ENCODE measurements around the gene GNAI3. TPM values are rescaled to one million over a fixed set of nuclear protein-coding genes. Genes with fewer than 3 reads are reported as not detected.
A peak's percentile ranks its signal among the peaks of the same experiment; 100 is the strongest.

GNAI3 gene
- total RNA-seq, 2 experiments from 2014 or later = 5.1 to 5.4 TPM

GRCh38 chr1:109598655-109599054 is 50.2 kb downstream of the GNAI3 start:
- no peak for TF ChIP-seq CTCF (IDR thresholded peaks at IDR 0.05)
- Histone ChIP-seq H3K4me3 (ENCODE audit: low read length) (no peak overlapping the region), H3K4me1 (ENCODE audit: insufficient read depth, low read length) (peaks cover 2% of the 10 kb centered on the region), H3K27me3 (ENCODE audit: control insufficient read depth in 1 of 2, insufficient read depth in 2 of 2, low read length in 2 of 2) (no peaks in the 10 kb centered on the region), H3K36me3 (ENCODE audit: insufficient read depth, low read length) (peaks cover 10% of the 10 kb centered on the region), H3K9me3 (ENCODE audit: control insufficient read depth in 1 of 2, insufficient read depth in 1 of 2, low read length in 2 of 2) (no peaks in the 10 kb centered on the region), H3K27ac (ENCODE audit: low read depth in 1 of 2, low read length in 2 of 2) (no peak overlapping the region)
- POLR2A ChIA-PET = no interaction called here
- Mint-ChIP-seq H3K36me3 (ENCODE audit: low read depth) (peaks cover 32% of the 10 kb centered on the region), H3K4me3 (no peak overlapping the region), H3K4me1 (ENCODE audit: low read depth) (peaks cover 18% of the 10 kb centered on the region), H3K27me3 (no peaks in the 10 kb centered on the region), H3K27ac (no peak overlapping the region), H3K9me3 (no peaks in the 10 kb centered on the region)
- CTCF ChIA-PET = interaction anchor here (0.6 to 2.5 kb wide), 3 partner anchors 41 to 1302 kb away, joined by 3 to 7 read pairs (median 3); no protein-coding TSS in a partner anchor
- intact Hi-C loops (cut with DNase I, micrococcal nuclease) = no loop called here
- ATAC-seq (ENCODE audit: poor library complexity) (no peak), DNase-seq (peak in 1 of 14 experiments; percentile 15)

- no peak for TF ChIP-seq CTCF (IDR thresholded peaks at IDR 0.05)
- Histone ChIP-seq H3K36me3 (ENCODE audit: insufficient read depth, low read length) (peaks cover 3% of the 10 kb centered on the region), H3K27ac (ENCODE audit: low read depth in 1 of 2, low read length in 2 of 2) (no peak overlapping the region), H3K27me3 (ENCODE audit: control insufficient read depth in 1 of 2, insufficient read depth in 2 of 2, low read length in 2 of 2) (no peaks in the 10 kb centered on the region), H3K4me3 (ENCODE audit: low read length) (no peak overlapping the region), H3K4me1 (ENCODE audit: insufficient read depth, low read length) (peaks cover 2% of the 10 kb centered on the region), H3K9me3 (ENCODE audit: control insufficient read depth in 1 of 2, insufficient read depth in 1 of 2, low read length in 2 of 2) (no peaks in the 10 kb centered on the region)
- CTCF ChIA-PET = interaction anchor here (0.7 kb wide), 1 partner anchor 14 kb away, joined by 5 read pairs; no protein-coding TSS in a partner anchor
- no peaks in the 10 kb centered on the region for H3K9me3 Mint-ChIP-seq
- peak overlapping the region; percentile 71 for H3K27ac Mint-ChIP-seq
- DNase-seq (peak in 3 of 14 experiments; percentile 38 to 55 (median 39)), ATAC-seq (ENCODE audit: poor library complexity) (peak; percentile 78)
- intact Hi-C loops (cut with DNase I, micrococcal nuclease) = no loop called here
- peaks cover 32% of the 10 kb centered on the region for H3K4me1 Mint-ChIP-seq (ENCODE audit: low read depth)
- no peak overlapping the region for H3K4me3 Mint-ChIP-seq
- no peaks in the 10 kb centered on the region for H3K27me3 Mint-ChIP-seq
- POLR2A ChIA-PET = no interaction called here
- H3K36me3 Mint-ChIP-seq (ENCODE audit: low read depth) = peaks cover 6% of the 10 kb centered on the region
Measured at GRCh38 chr1:109603229-109603628, 54.8 kb downstream of the GNAI3 start.

- Histone ChIP-seq H3K27ac (ENCODE audit: low read depth in 1 of 2, low read length in 2 of 2) (no peak overlapping the region), H3K27me3 (ENCODE audit: control insufficient read depth in 1 of 2, insufficient read depth in 2 of 2, low read length in 2 of 2) (no peaks in the 10 kb centered on the region), H3K4me3 (ENCODE audit: low read length) (no peak overlapping the region), H3K4me1 (ENCODE audit: insufficient read depth, low read length) (peaks cover 2% of the 10 kb centered on the region), H3K36me3 (ENCODE audit: insufficient read depth, low read length) (no peaks in the 10 kb centered on the region), H3K9me3 (ENCODE audit: control insufficient read depth in 1 of 2, insufficient read depth in 1 of 2, low read length in 2 of 2) (no peaks in the 10 kb centered on the region)
- TF ChIP-seq CTCF (IDR thresholded peaks at IDR 0.05) = no peak
- no peaks in the 10 kb centered on the region for H3K36me3 Mint-ChIP-seq (ENCODE audit: low read depth)
- no peak overlapping the region for H3K4me3 Mint-ChIP-seq
- ATAC-seq (ENCODE audit: poor library complexity) (no peak), DNase-seq (no peak)
- peaks cover 32% of the 10 kb centered on the region for H3K4me1 Mint-ChIP-seq (ENCODE audit: low read depth)
- intact Hi-C loops (cut with DNase I, micrococcal nuclease) = no loop called here
- no peak overlapping the region for H3K27ac Mint-ChIP-seq
- no peaks in the 10 kb centered on the region for H3K9me3 Mint-ChIP-seq
- no peaks in the 10 kb centered on the region for H3K27me3 Mint-ChIP-seq
- CTCF ChIA-PET = interaction anchor here (1.0 kb wide), 1 partner anchor 72 kb away, joined by 3 read pairs; no protein-coding TSS in a partner anchor
- POLR2A ChIA-PET = interaction anchor here (1.0 to 1.4 kb wide), 2 partner anchors 57 to 180 kb away, joined by 3 to 8 read pairs; partner anchors contain the start of gene GNAI3
Measured at GRCh38 chr1:109605381-109605780, 57.0 kb downstream of the GNAI3 start.
